ENCODE results near the gene CHRM2.
"Not testable (repeated sequence)": the region's sequence is repeated elsewhere in the genome, so short reads cannot be mapped to it uniquely, and the experiment has no call there.

The CHRM2 gene

DNA sequence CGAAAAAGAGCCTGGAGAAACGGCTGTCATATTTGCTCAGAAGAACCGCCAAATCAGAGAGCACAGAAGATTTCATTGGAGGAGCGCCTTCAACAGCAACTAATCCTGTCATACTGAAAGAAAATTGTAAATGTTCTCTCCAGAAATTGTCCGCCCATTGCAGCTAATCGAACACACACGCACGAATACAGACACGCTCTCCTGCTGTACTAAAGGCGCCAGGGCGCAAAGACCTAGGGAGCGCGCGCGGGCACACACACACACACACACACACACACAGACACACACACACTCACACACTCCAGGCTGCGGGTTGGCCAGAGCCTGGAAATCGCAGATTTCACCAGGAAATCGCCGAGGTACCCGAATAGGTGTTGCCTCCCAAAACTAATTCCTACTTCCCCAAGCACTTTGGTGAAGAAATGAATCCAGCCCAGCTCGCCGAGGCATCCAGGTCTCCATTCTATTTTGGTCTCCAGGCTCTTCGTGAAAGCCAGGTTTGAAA lies at the start of gene CHRM2:
Gene CHRM2, plus strand, starts transcription at position 157 of the 505 bp plus-strand sequence. CDS start 146,214 bp downstream, outside the sequence.
- DNase-seq, result no peak

DNA sequence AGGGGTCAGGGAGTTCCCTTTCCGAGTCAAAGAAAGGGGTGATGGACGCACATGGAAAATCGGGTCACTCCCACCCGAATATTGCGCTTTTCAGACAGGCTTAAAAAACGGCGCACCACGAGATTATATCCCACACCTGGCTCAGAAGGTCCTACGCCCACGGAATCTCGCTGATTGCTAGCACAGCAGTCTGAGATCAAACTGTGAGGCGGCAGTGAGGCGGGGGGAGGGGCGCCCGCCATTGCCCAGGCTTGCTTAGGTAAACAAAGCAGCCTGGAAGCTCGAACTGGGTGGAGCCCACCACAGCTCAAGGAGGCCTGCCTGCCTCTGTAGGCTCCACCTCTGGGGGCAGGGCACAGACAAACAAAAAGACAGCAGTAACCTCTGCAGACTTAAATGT lies 37.1 kb upstream of the CHRM2 start:
- DNase-seq, result not testable (repeated sequence)

- DNase-seq, result no peak
These were observed 22.5 kb upstream of the CHRM2 start for GRCh38 chr7:136845899-136846465.

DNA sequence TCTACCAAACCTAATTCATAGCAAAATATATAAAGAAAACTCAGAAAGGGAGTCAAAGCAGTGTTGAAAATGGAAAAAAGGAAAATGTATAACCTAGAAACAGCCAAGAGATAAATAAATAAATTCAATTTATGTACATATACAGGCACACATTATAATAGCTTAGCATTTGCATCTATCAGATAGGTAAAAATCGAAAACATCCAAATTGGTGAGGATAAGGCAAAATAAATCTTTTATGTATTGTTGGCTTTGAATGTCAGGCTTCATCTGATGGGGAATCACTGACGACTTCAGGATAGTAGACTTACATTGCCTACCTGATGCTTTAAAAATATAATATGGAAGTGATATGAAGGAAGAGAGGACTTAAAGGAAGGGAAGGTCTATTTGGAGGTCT lies 20.6 kb upstream of the CHRM2 start:
- DNase-seq, result no peak

DNA sequence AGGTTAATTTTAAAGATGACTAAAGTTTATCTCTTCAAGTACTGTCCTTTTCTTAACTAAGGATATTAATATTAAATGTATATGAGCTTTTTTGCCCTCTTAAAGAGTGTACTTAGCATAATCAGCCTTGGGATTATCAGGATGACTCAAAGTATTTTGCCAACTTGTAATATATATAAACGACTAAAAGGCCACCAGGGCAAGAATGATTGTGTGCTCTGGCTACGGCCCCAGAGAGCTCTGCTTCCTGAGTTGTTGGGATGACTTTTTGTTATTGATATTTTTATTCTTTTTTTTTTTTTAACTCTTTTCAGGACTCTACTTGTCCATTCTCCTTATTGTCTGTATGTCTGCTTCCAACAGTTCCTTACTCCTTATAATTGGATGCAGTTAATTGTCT lies 14.8 kb upstream of the CHRM2 start:
- DNase-seq, result no peak

- DNase-seq, result peak; percentile 8
These were observed 10.9 kb upstream of the CHRM2 start for GRCh38 chr7:136857573-136857972.

GRCh38 chr7:136859803-136860202 lies 8.6 kb upstream of the CHRM2 start:
- no peak for DNase-seq

DNA sequence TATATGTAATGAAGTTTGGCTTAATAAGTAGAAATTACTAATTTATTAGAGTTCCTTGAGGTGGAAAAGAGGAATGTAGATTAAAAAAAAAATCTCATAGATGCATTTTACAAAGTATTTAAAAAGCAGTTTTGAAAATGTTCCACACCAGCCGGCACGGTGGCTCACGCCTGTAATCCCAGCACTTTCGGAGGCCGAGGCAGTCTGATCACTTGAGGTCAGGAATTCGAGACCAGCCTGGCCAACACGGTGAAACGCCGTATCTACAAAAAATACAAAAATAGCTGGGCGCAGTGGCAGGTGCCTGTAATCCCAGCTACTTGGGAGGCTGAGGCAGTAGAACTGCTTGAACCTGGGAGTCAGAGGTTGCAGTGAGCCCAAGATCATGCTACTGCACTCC lies 3.2 kb upstream of the CHRM2 start:
- DNase-seq, result no peak

DNA sequence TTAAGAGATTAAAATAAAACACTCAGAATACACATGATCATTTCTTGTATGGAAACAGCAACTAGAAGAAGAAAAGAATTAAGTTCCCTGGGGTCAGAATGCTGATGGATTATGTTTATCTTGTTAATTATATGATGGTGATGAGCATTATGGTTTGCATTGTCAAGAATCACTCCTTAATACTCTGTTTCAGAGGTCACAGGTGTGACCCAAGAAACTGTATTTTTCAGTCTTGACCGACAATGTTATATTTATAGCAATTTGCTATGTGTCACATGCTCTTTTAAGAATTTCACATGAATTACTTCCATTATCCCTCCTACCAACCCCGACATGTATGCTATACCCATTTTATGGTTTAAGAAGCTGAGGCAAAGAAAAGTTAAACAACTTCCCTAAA lies 2.7 kb upstream of the CHRM2 start:
- DNase-seq, result no peak

- no peak for DNase-seq
These were observed 829 bp downstream of the CHRM2 start for GRCh38 chr7:136869001-136869961.

- DNase-seq, result no peak
These were observed 1.8 kb downstream of the CHRM2 start for GRCh38 chr7:136869991-136870865.

DNA sequence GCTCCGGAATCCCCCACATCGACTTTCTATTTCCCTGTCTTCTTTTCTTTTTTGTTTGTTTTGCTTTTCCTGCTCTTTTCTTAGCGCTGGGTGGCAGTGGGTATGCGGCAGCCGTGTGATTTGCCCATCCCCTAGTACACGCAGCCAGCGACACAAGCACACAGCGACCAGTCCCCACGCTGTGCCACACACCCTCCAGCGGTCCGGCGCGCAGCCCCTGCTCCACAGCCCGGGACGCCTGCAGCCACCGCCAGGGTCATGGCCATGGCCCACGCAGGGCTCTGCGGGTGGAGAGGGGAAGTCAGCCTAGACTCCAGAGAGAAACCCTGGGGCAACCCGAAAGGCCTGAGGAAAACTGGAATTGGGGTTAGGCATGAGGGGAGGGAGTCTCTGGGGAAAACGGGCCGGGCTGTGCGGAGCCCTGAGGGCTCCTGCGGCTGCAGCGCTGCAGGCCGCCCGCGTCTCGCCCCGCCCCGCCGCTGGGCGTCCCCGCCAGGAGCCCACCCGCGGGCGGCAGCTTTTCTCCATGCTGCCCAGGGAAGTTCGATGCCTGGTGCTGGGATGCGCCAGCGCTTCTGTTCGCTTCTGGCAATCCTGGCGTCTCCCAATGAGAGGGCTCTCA lies 2.5 kb downstream of the CHRM2 start:
- DNase-seq, result no peak

GRCh38 chr7:136874393-136875032 lies 6.1 kb downstream of the CHRM2 start:
- DNase-seq, result peak; percentile 5

DNA sequence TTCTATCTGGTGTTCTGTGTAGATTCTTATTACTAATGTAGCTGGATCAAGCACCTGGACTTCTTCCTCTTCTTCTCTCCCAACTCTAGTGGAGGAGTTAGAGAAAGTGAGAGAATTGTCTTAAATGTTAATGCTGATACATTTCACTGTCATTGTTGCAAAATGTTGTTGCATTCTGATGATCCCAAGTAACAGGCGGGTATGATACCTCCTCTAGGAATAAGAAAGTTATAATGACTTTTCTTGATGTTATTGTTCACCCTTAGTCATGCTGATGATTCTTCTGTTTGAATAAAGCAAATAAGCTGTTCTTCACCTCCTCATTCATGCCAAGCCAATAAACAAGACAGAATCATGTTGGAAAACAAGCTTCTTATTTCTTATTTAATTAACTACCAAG lies 9.1 kb downstream of the CHRM2 start:
- no peak for DNase-seq

DNA sequence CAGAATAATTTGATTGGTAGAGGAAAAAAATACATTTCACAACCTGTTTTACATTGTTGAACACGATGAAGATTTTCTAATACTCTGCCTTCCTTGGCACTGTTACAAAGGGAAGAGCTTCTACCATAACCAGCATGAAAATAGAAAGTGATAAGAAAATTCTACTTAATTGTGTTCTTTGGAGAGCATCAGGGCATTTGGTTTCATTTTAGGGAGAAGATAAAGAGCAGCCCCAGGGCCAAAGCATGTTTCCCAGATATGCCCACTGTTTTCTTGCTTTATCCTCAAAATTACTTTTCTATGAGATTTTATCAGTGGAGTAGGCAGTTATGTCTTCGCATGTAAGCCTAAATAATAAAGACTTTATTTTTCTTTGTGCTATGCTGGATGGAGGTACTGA lies 9.5 kb downstream of the CHRM2 start:
- no peak for DNase-seq

GRCh38 chr7:136878878-136879277 lies 10.4 kb downstream of the CHRM2 start:
- DNase-seq, result no peak

DNA sequence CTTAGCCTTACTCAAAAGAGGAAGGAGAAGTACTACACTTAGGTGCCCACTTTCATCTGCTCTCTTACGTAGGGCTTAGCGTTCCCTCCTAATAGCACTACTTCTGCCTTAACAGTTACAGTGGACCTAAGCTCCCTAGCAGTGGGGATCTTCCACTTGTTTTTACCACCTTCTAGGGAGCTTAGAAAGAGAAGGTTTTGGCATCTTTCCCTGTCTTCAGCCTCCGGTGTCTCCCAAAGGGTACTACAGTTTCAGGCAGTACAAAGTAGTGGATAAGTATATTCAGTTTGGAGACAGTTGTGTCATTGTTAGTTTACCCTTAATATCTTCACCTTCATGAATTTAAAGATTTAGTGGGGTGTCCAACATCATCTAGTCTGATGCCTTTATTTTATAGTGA lies 14.6 kb downstream of the CHRM2 start:
- no peak for DNase-seq

DNA sequence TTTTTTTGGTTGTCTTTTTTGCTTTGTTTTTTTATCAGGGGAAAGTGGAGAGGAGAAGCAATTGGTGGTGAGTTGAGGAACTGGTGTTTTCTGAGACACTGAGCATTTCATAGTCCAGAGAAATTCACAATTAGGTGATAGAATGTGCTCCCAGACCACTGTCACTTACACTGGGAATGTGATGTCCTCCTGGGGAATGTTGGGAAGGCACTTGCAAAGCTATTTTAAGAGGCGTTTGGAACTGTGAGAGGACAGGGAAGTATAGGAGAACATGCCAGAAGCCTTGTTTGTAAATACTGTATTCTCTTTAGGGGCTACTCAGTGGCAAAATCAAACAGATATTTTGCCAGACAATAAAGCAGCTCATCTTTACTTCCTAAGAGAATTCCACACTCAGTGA lies 16.0 kb downstream of the CHRM2 start:
- DNase-seq, result no peak

GRCh38 chr7:136887317-136887716 lies 18.9 kb downstream of the CHRM2 start:
- DNase-seq, result no peak

GRCh38 chr7:136890399-136890798 lies 21.9 kb downstream of the CHRM2 start:
- DNase-seq, result no peak

DNA sequence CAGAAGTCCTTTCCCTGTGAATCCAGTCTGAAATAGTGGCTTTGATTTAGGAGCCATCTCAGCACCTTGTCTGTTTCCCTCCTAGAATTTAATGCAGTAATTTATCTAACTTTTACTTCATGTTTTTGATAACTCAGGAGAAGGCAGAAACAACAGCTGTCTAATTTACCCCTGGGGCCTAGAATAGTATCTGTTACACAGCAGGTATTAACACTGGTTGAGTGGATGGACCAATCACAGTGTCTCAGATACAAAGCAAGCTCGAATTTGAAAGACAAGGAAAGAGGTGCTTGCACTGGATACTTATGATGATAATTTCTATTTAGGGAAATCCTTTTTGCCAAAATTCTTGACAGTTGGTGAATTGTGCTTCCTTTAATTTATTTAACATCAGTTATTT lies 23.4 kb downstream of the CHRM2 start:
- no peak for DNase-seq

DNA sequence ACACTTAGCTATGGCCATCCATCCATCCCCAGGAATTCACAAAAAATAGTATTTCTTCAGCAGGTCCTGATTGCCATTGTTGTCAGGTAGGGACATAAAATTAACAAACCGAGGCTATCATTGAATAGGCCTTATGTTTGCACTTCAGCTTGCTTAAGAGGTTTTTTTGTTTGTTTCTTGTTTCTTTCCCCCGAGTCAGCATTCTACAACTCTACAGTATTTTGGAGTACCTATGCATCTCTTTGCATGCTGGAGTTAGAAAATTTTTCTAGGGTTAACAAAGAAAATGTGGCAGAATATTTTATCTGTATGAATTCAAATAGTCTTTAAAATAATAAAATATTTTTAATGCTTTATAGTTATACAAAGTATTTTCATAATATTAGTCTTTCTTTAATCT lies 26.3 kb downstream of the CHRM2 start:
- no peak for DNase-seq
